ENCODE measurements around the gene PPIH.

The PPIH gene

GRCh38 chr1:42690477-42691156, 32.4 kb downstream of the PPIH start:
- Histone ChIP-seq H3K36me3 (peaks cover 19% of the 10 kb centered on the region), H3K4me1 (ENCODE audit: control insufficient read depth in 1 of 2, insufficient read depth in 1 of 2, low read depth in 1 of 2, low read length in 1 of 2) (no peaks in the 10 kb centered on the region), H3K27ac (no peak overlapping the region), H3K9me3 (no peaks in the 10 kb centered on the region), H3K4me3 (ENCODE audit: low read depth in 1 of 2, low read length in 1 of 2) (no peak overlapping the region), H3K27me3 (no peaks in the 10 kb centered on the region)
- TF ChIP-seq CTCF (IDR thresholded peaks at IDR 0.05) = no peak

- Histone ChIP-seq H3K27ac (no peak overlapping the region), H3K4me3 (ENCODE audit: low read depth in 1 of 2, low read length in 1 of 2) (no peak overlapping the region), H3K36me3 (peaks cover 23% of the 10 kb centered on the region), H3K9me3 (no peaks in the 10 kb centered on the region), H3K4me1 (ENCODE audit: control insufficient read depth in 1 of 2, insufficient read depth in 1 of 2, low read depth in 1 of 2, low read length in 1 of 2) (no peaks in the 10 kb centered on the region), H3K27me3 (no peaks in the 10 kb centered on the region)
- TF ChIP-seq CTCF (IDR thresholded peaks at IDR 0.05) = no peak
These were observed 32.9 kb downstream of the PPIH start for GRCh38 chr1:42691157-42691498.

GRCh38 chr1:42692461-42692860, 34.2 kb downstream of the PPIH start:
- no peak overlapping the region for H3K27ac ChIP-seq
- no peak for TF ChIP-seq CTCF (IDR thresholded peaks at IDR 0.05)
- H3K4me1 ChIP-seq (ENCODE audit: control insufficient read depth in 1 of 2, insufficient read depth in 1 of 2, low read depth in 1 of 2, low read length in 1 of 2) = no peaks in the 10 kb centered on the region
- no peaks in the 10 kb centered on the region for H3K27me3 ChIP-seq
- peaks cover 37% of the 10 kb centered on the region for H3K36me3 ChIP-seq
- no peaks in the 10 kb centered on the region for H3K9me3 ChIP-seq
- no peak overlapping the region for H3K4me3 ChIP-seq (ENCODE audit: low read depth in 1 of 2, low read length in 1 of 2)

- Histone ChIP-seq H3K27me3 (no peaks in the 10 kb centered on the region), H3K27ac (no peak overlapping the region), H3K4me1 (ENCODE audit: control insufficient read depth in 1 of 2, insufficient read depth in 1 of 2, low read depth in 1 of 2, low read length in 1 of 2) (no peaks in the 10 kb centered on the region), H3K4me3 (ENCODE audit: low read depth in 1 of 2, low read length in 1 of 2) (no peak overlapping the region), H3K36me3 (peaks cover 37% of the 10 kb centered on the region), H3K9me3 (no peaks in the 10 kb centered on the region)
- TF ChIP-seq CTCF (IDR thresholded peaks at IDR 0.05) = no peak
These were observed 34.7 kb downstream of the PPIH start for GRCh38 chr1:42692911-42693310.

- Histone ChIP-seq H3K9me3 (no peaks in the 10 kb centered on the region), H3K4me1 (ENCODE audit: control insufficient read depth in 1 of 2, insufficient read depth in 1 of 2, low read depth in 1 of 2, low read length in 1 of 2) (no peaks in the 10 kb centered on the region), H3K36me3 (peaks cover 81% of the 10 kb centered on the region), H3K4me3 (ENCODE audit: low read depth in 1 of 2, low read length in 1 of 2) (no peak overlapping the region), H3K27ac (no peak overlapping the region), H3K27me3 (no peaks in the 10 kb centered on the region)
- no peak for TF ChIP-seq CTCF (IDR thresholded peaks at IDR 0.05)
These were observed 40.0 kb downstream of the PPIH start for GRCh38 chr1:42698081-42698813.

Data from neutrophil (primary cell).